ENCODE measurements around the gene EEF1AKMT4. TPM values are rescaled to one million over a fixed set of nuclear protein-coding genes. Genes with fewer than 3 reads are reported as not detected.
A peak's percentile ranks its signal among the peaks of the same experiment; 100 is the strongest.

The EEF1AKMT4 gene
- total RNA-seq, 1 experiment from 2014 or later = 11.7 TPM

DNA sequence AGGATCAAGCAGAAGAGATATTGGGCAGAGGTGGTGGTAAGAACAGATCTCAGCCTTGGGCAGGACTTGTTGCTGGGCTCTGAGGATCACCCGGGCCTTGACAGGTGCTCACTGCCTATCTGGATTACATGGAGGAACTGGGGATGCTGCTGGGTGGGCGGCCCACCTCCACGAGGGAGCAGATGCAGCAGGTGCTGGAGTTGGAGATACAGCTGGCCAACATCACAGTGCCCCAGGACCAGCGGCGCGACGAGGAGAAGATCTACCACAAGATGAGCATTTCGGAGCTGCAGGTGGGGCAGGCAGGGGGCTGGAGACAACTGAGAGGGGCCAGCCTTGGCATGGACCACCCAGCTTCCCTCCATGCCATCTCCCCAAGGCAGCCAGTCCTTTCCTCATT lies 34.2 kb downstream of the EEF1AKMT4 start:
- DNase-seq = no peak
- ChIA-PET CTCF (interaction anchor here (0.7 to 1.6 kb wide), 2 partner anchors 120 to 388 kb away, joined by 7 to 12 read pairs; no protein-coding TSS in a partner anchor), POLR2A (ENCODE audit: unreplicated experiment) (interaction anchor here (0.6 kb wide), 1 partner anchor 1077 kb away, joined by 3 read pairs; no protein-coding TSS in a partner anchor)
- no peaks in the 10 kb centered on the region for H3K4me1 ChIP-seq (replicated peaks; ENCODE audit: insufficient read depth)
- no peak overlapping the region for H3K27ac ChIP-seq
- H3K4me2 ChIP-seq = no peak overlapping the region
- no peaks in the 10 kb centered on the region for H3K9me3 ChIP-seq (ENCODE audit: insufficient read depth, low read depth)
- no peak overlapping the region for H3K4me3 ChIP-seq
- no peaks in the 10 kb centered on the region for H3K79me2 ChIP-seq (ENCODE audit: low read depth)
- TF ChIP-seq EZH2 (IDR thresholded peaks at IDR 0.05; ENCODE audit: low read depth) = no peak
- TF ChIP-seq, protein P1, sequence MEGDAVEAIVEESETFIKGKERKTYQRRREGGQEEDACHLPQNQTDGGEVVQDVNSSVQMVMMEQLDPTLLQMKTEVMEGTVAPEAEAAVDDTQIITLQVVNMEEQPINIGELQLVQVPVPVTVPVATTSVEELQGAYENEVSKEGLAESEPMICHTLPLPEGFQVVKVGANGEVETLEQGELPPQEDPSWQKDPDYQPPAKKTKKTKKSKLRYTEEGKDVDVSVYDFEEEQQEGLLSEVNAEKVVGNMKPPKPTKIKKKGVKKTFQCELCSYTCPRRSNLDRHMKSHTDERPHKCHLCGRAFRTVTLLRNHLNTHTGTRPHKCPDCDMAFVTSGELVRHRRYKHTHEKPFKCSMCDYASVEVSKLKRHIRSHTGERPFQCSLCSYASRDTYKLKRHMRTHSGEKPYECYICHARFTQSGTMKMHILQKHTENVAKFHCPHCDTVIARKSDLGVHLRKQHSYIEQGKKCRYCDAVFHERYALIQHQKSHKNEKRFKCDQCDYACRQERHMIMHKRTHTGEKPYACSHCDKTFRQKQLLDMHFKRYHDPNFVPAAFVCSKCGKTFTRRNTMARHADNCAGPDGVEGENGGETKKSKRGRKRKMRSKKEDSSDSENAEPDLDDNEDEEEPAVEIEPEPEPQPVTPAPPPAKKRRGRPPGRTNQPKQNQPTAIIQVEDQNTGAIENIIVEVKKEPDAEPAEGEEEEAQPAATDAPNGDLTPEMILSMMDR (conservative IDR thresholded peaks at IDR 0.05) = no peak
- H4K20me1 ChIP-seq (ENCODE audit: insufficient read depth) = no peaks in the 10 kb centered on the region
- intact Hi-C loops (cut with micrococcal nuclease; ENCODE audit: unreplicated experiment) = loop anchor here (1.0 to 10.0 kb wide), 2 partner anchors 138 to 819 kb away; no protein-coding TSS in a partner anchor
- no peaks in the 10 kb centered on the region for H3F3A ChIP-seq (ENCODE audit: insufficient read depth, low read depth)
- no TSS peak for BruUV-seq (replicated peaks)
- no peak overlapping the region for H2AFZ ChIP-seq
- H3K36me3 ChIP-seq (ENCODE audit: low read depth) = no peaks in the 10 kb centered on the region
- H3K27me3 ChIP-seq (ENCODE audit: insufficient read depth, low read depth) = peaks cover 21% of the 10 kb centered on the region; the same call in 1 of the 2 replicates
- H3K9me2 ChIP-seq (ENCODE audit: insufficient read depth) = no peaks in the 10 kb centered on the region

DNA sequence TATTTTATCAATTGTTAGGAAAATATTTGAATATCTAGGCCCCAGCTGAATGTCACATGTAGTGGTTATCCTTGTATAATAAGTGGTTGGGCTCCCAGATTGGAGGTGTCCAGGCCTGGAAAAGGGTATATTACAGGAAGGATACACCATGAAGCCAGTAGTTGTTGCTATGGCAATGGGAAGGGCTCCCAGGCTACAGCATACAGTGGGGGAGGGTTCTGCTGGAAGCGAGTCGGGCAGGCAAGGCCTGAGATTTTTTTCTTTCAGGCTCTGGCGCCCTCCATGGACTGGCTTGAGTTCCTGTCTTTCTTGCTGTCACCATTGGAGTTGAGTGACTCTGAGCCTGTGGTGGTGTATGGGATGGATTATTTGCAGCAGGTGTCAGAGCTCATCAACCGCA lies 35.2 kb downstream of the EEF1AKMT4 start:
- Histone ChIP-seq H3K27me3 (ENCODE audit: insufficient read depth, low read depth) (peaks cover 13% of the 10 kb centered on the region; the same call in 1 of the 2 replicates), H3K27ac (no peak overlapping the region), H3F3A (ENCODE audit: insufficient read depth, low read depth) (no peaks in the 10 kb centered on the region), H3K4me2 (no peak overlapping the region), H3K79me2 (ENCODE audit: low read depth) (no peaks in the 10 kb centered on the region), H3K36me3 (ENCODE audit: low read depth) (no peaks in the 10 kb centered on the region), H4K20me1 (ENCODE audit: insufficient read depth) (no peaks in the 10 kb centered on the region), H3K9me2 (ENCODE audit: insufficient read depth) (no peaks in the 10 kb centered on the region), H3K4me3 (no peak overlapping the region), H3K9me3 (ENCODE audit: insufficient read depth, low read depth) (no peaks in the 10 kb centered on the region), H3K4me1 (replicated peaks; ENCODE audit: insufficient read depth) (no peaks in the 10 kb centered on the region), H2AFZ (no peak overlapping the region)
- peak; percentile 67 for DNase-seq
- intact Hi-C loops (cut with micrococcal nuclease; ENCODE audit: unreplicated experiment) = loop anchor here (1.0 to 10.0 kb wide), 4 partner anchors 139 to 820 kb away; partner anchors contain the start of gene MAP6D1
- ChIA-PET CTCF (interaction anchor here (0.7 to 1.6 kb wide), 2 partner anchors 36 to 389 kb away, joined by 5 to 12 read pairs; partner anchors contain the start of gene ALG3), POLR2A (ENCODE audit: unreplicated experiment) (no interaction called here)
- TF ChIP-seq, protein P1 (conservative IDR thresholded peaks at IDR 0.05) = peak; percentile 72
- TF ChIP-seq EZH2 (IDR thresholded peaks at IDR 0.05; ENCODE audit: low read depth) = no peak
- BruUV-seq (replicated peaks) = no TSS peak

DNA sequence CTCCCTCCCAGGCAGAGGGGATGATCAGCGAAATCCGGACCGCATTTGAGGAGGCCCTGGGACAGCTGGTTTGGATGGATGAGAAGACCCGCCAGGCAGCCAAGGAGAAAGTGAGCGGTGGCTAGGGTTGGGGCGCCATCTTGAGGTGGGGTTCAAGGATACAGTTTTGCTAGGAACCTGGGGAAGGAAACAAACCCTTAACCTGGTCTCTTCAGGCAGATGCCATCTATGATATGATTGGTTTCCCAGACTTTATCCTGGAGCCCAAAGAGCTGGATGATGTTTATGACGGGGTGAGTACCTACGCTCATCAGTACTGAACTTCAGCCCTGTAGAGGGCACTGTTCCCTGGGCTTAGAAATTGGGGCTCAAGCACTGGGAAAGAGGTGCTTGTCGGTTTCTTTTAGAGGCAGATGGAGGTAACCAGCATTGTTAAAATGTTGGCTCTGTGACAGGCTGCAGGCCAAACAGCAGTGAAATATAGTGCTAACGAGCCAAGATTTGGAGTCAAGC lies 40.0 kb downstream of the EEF1AKMT4 start:
- TF ChIP-seq EZH2 (IDR thresholded peaks at IDR 0.05; ENCODE audit: low read depth) = no peak
- TF ChIP-seq, protein P1 (conservative IDR thresholded peaks at IDR 0.05) = peak; percentile 81
- no peak overlapping the region for H3K27ac ChIP-seq
- no peaks in the 10 kb centered on the region for H3K9me3 ChIP-seq (ENCODE audit: insufficient read depth, low read depth)
- H3K4me1 ChIP-seq (replicated peaks; ENCODE audit: insufficient read depth) = no peaks in the 10 kb centered on the region
- no peak overlapping the region for H2AFZ ChIP-seq
- H4K20me1 ChIP-seq (ENCODE audit: insufficient read depth) = no peaks in the 10 kb centered on the region
- CTCF ChIA-PET = interaction anchor here (0.5 to 1.3 kb wide), 4 partner anchors 64 to 394 kb away, joined by 3 to 10 read pairs (median 6); no protein-coding TSS in a partner anchor
- POLR2A ChIA-PET (ENCODE audit: unreplicated experiment) = no interaction called here
- no peaks in the 10 kb centered on the region; the same call in 1 of the 2 replicates for H3K27me3 ChIP-seq (ENCODE audit: insufficient read depth, low read depth)
- no peaks in the 10 kb centered on the region for H3F3A ChIP-seq (ENCODE audit: insufficient read depth, low read depth)
- no peak overlapping the region for H3K4me3 ChIP-seq
- intact Hi-C loops (cut with micrococcal nuclease; ENCODE audit: unreplicated experiment) = loop anchor here (1.0 to 10.0 kb wide), 9 partner anchors 39 to 1167 kb away; partner anchors contain the start of gene MAP6D1
- H3K9me2 ChIP-seq (ENCODE audit: insufficient read depth) = no peaks in the 10 kb centered on the region
- peak; percentile 63 to 75 for DNase-seq
- H3K36me3 ChIP-seq (ENCODE audit: low read depth) = no peaks in the 10 kb centered on the region
- no TSS peak for BruUV-seq (replicated peaks)
- H3K79me2 ChIP-seq (ENCODE audit: low read depth) = no peaks in the 10 kb centered on the region
- H3K4me2 ChIP-seq = no peak overlapping the region

All from PC-9 (cell line).